Activated CD4-positive, alpha-beta T cell treated with anti-CD3 and anti-CD28 coated beads, Interleukin-2, amount 50 U/mL, for 16 hours (primary cell): ENCODE data around the gene RBKS.
"Not testable (repeated sequence)": the region's sequence is repeated elsewhere in the genome, so short reads cannot be mapped to it uniquely, and the experiment has no call there.

ENCODE experiments used
- DNase-seq: peaks from one replicate; pipeline ENCODE4 v3.0.0-alpha.2; 2020

RBKS gene

DNA sequence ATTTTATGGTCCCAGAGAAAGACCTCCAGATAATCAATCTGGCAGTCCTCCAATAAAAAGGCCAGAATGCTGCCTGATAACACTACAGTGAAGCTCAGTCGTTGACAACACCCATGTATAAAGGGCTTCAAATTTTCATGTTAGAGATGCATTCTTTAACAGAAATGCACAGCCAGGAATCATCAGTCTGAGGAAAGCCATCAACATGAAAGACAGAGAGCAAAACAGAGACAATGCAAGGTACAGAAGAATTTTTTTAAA is 14.1 kb upstream of the RBKS start:
- DNase-seq = no peak

- DNase-seq = peak; percentile 26
These were observed 13.6 kb upstream of the RBKS start for GRCh38 chr2:27903649-27904404.

GRCh38 chr2:27903018-27903417 is 12.8 kb upstream of the RBKS start:
- no peak for DNase-seq

DNA sequence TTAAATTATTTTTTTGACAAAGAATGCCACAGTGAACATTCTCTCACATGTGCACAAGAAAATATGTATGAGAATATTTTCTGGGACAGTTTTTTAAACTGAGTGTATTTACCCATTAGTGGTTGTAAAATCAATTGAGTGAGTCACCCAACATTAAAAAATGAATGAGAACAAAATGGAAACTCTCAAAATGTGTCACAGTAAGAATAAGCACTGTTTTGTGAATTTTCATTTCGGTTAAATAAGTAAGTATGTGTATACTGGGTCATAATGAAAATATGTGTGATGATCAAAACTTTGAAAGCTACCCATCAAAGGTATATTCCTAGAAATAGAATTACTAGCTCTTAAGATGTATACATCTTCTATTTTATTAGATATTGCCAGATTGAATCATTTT is 11.9 kb upstream of the RBKS start:
- peak; percentile 74 for DNase-seq

GRCh38 chr2:27901234-27901633 is 11.0 kb upstream of the RBKS start:
- DNase-seq = peak; percentile 53

GRCh38 chr2:27897717-27898116 is 7.5 kb upstream of the RBKS start:
- DNase-seq = peak; percentile 45

DNA sequence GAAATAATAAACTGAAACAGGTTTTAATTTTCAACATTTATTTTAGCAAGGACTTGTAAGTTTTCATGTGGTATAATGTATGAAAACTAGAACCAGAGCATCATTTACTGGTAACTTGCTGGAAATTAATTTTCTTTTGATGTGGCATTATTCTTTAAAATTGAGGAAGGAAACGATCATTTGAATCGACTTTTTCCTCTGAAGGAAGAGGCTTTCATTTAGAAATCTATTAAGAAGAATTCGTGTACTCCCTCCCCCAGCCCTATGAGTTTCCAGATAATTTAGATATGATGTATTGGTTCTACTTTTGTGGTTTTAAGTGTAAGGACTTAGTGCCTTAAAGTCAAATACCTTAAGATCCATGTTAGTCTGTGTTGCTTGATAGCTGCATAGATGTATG is 2.8 kb upstream of the RBKS start:
- DNase-seq = peak; percentile 34

DNA sequence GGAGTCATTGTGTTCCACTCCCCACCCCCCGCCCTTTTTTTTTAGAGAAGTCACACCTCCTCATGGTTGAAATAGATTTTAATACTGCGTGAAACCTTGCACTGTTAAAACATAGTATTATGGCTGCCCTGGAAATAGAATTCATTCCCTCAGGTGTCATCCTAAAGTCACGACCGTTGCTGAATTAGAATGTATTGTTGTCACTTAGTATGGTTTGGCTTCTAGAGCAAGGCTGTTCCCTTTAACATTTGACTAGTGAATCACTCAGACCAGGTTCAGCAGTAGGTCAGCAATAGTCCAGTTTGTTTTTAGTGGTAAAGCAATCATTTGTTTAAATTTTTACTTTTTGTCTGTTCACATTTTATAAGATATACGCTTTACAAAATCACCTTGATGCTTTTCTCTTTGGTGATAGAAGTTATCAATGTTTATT is 1.5 kb upstream of the RBKS start:
- DNase-seq = no peak

DNA sequence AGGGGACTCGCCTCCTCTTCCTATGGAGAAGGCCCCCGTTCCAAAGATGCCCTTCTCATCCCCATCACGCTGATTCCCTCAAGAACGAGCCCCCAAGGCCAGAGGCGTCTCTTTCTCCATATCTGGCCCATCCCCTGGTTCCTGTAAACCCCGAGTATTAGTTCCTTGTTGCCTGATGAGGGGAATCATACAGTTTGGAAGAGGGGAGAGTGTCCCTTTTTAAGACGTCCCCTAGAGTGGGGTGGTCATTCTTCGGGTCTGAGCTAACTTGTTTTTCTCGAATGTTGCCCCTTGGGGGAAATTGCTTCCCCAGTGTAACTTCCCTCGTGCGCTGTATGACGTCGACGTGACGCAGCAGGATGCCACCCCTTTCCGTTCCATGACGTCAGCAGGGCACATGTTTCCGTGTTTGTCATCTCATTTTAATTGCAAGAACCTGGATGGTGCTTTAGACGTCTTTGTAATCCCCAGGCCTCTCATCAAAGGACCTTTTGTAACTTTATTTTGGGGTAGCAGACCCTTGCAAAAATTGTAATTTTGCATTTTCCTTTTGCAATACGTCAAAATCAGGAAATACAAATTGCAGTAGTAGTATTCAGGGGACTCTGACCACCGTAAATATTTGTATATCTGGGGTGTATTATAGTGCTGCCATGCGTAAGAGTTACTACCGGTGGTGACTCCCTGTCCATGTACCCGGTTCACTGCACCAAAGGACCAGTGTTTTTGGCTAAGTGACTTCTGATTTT is 911 bp upstream of the RBKS start:
- peak; percentile 73 for DNase-seq

DNA sequence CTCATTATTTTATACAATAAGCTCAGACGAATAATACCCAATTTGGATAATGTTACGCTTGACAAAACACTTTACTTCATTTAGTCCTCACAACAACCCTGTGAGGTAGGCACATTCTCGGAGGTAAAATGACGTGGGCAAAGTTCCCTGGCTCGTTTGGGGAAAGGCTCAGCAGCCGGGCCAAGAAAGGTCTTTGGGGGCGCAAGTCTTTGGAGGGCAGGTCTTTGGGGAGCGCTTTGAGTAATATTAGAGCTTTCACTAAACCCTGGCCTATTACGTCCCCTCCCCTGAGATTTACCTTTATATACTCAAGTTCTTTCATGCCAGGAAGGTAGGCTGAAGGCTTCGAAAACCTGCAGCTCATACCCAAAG is 427 bp downstream of the RBKS start:
- DNase-seq = no peak

GRCh38 chr2:27888790-27889189 is 1.4 kb downstream of the RBKS start:
- no peak for DNase-seq

DNA sequence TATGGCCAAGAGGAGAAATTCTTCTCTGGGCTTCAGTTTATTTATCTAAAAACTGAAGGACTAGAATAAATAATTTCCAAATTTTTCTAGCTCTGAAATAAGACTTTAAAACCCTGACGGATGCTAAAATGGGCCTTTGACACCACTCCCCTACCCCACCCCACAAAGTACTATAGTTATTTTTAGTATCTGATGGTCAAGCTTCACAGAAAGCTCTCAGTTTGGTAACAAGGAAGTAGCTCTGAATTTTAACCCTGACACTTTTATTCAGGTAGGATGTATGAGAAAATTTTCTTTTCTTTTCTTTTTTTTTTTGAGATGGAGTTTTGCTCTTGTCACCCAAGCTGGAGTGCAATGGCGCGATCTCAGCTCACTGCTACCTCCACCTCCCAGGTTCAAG is 2.4 kb downstream of the RBKS start:
- DNase-seq = no peak

DNA sequence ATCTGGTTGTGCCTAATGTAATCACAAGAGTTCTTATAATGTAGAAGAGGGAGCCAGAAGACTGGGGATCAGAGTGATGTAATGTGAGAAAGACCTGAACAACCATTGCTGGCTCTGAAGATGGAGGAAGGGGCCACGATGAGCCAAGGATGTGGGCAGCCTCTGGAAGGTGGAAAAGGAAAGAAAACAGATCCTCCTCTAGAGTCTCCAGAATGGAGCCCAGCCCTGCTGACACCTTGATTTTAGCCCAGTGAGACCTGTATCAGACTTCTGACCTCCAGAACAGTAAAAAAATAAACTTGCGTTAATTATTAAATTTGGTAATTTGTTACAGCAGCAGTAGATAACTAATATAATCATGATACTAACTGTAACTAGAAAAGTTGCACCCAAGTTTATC is 3.1 kb downstream of the RBKS start:
- no peak for DNase-seq

DNA sequence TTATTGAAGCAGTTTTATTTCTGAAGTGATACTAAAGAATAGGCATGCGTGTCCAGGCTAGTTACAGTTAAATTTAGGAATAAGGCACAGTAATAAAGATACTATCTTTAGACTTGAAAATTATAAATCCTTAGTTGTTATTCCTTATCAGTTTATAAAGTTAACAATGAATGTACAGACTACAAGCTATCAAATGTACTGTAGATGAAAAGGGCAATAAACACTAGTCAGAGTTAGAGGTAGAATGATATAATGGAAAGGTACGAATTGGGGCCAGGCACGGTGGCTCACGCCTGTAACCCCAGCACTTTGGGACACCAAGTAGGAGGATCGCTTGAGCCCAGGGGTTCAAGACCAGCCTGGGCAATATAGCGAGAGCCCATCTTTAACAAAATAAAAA is 3.9 kb downstream of the RBKS start:
- no peak for DNase-seq

- no peak for DNase-seq
These were observed 4.5 kb downstream of the RBKS start for GRCh38 chr2:27885661-27886060.

- DNase-seq = no peak
These were observed 5.0 kb downstream of the RBKS start for GRCh38 chr2:27885234-27885633.

DNA sequence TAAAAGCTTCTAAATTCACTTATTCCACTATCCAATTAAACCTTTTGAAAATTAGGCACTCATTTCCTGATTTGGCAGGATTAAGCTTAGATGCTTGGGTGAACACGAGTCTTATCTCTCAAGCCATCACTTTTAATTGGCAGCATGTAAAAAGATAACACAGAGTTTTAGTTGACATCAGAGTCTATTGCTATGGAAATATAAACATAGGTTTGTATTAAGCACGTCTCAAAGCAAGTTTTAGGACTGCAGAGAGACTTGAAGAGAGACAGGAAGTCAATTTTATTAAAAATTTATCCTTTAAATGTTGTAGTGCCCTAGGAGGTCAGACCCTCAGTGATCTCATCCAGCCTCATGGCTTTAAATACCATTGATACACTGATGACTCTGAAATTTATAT is 5.6 kb downstream of the RBKS start:
- no peak for DNase-seq

- not testable (repeated sequence) for DNase-seq
These were observed 7.6 kb downstream of the RBKS start for GRCh38 chr2:27882584-27882922.

DNA sequence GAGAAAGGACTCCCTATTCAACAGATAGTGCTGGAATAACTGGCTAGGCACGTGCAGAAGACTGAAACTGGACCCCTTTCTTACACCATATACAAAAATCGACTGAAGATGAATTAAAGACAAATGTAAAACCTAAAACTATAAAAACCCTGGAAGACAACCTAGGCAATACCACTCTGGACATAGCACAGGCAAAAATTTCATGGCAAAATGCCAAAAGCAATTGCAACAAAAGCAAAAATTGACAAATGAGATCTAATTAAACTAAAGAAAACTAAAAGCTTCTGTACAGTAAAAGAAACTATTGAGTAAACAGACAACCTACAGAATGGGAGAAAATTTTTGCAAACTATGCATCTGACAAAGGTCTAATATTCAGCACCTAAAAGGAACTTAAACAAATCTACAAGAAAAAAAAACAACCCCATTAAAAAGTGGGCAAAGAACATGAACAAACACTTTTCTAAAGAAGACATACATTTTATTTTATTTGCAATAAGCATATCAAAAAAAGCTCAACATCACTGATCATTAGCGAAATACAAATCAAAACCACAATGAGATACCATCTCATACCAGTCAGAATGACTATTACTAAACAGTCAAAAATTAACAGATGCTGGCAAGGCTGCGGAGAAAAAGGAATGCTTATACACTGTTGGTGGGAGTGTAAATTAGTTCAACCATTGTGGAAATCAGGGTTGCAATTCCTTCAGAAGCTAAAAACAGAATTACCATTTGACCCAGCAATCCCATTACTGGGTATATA is 8.2 kb downstream of the RBKS start:
- not testable (repeated sequence) for DNase-seq

DNA sequence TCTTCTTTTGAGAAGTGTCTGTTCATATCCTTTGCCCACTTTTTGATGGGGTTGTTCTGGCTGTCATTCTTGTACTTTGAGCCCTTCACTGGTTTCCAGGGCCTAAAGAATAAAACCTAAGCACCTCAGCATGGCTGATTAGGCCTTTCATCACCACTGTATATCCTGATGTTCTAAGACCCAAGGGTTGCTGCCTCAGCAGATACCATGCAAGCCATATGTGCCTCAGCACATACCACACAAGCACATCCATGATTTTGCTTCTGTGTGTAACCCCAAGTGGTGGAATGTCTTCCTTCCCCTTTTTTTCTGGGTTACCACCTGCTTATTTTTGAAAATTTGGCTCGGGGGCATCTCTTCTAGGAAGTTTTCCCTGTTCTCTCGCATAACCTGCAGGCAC is 11.4 kb downstream of the RBKS start:
- no peak for DNase-seq

DNA sequence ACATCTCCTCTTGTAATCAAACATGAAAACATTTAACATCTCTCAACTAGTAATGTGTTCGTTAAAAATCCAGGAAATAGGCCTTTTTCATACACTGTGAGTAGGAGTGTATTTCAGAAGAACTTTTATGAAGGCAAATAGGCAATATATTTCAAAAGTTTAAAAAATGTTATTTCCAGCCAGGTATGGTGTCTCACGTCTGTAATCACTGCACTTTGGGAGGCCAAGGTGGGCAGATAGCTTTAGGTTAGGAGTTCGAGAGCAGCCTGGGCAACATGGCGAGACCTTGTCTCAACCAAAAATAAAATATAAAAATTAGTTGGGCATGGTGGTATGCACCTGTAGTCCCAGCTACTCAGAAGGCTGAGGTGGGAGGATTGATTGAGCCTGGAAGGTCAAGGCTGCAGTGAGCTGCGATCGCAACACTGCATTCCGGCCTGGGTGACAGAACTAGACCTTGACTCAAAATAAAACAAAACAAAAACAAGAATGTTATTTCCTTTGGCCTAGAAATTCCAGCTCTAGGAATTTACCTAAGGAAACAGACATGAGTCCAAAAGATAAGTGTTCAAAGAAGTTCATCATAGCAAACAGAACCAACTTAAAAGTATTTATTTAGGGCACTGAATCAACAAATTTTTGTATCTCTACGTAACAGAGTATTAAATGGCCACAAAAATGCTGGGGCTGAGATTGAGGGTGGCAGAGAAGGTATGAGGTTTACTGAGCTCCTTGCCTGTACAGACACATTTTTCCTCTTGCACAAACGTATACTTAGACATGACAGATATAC is 14.9 kb downstream of the RBKS start:
- DNase-seq = no peak

DNA sequence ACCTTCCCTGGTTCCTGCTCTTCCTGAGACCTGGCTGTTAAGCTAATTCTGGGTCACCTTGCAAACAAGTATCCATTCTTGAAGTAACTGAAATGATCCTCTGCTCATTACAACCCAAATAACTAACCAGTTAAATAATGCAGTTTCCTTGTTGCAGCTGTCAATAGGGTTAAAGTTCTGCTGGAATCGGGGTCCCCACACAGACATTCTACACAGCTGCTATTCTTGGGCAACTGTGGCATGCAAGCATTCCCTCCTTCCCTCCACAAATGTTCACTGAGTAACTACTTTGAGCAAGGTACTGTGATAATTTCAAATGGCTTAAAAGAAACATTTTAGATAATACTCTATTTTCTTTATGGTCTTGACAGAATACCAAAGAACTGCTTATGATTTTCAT is 17.1 kb downstream of the RBKS start:
- DNase-seq = no peak

DNA sequence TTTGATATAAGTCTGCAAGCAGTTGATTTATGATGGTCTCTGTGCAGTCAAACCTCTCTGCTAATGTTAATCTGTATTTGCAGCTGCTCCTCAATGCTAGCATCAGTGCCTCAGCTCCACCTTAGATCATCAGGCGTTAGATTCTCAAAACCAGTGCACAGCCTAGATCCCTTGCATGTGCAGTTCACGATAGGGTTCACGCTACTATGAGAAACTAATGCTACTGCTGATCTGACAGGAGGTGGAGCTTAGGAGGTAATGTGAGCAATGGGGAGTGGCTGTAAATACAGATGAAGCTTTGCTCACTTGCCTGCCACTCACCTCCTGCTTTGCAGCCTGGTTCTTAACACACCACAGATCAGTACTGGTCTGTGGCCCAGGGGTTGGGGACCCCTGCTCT is 18.4 kb downstream of the RBKS start:
- no peak for DNase-seq
